Hepatocyte (in vitro differentiated cells): ENCODE measurements around the gene PDS5A. TPM values are rescaled to one million over a fixed set of nuclear protein-coding genes. Genes with fewer than 3 reads are reported as not detected.
A peak's percentile ranks its signal among the peaks of the same experiment; 100 is the strongest.

Experiments
- DNase-seq: peaks from one replicate; pipeline ENCODE4 v3.0.0-alpha.2; 2016; ENCODE audit warnings: low spot score
- H2AFZ ChIP-seq: fragments of 200-600 bp; sonication (generic); 2 replicates; pipeline ENCODE4 v1.6.0; 2016; ENCODE audit warnings: antibody characterized with exemption, mild to moderate bottlenecking
- H3K27ac ChIP-seq: fragments of 200-600 bp; sonication (generic); 2 replicates; pipeline ENCODE4 v1.5.1; 2016; ENCODE audit warnings: mild to moderate bottlenecking
- H3K27me3 ChIP-seq: fragments of 200-600 bp; sonication (generic); 2 replicates; pipeline ENCODE4 v1.6.1; 2016
- H3K36me3 ChIP-seq: fragments of 200-600 bp; sonication (generic); replicated peaks from 2 replicates; pipeline ENCODE4 v1.5.1; 2016; ENCODE audit warnings: low read depth; ENCODE audit not compliant: insufficient read depth
- H3K4me1 ChIP-seq: fragments of 200-600 bp; sonication (generic); 2 replicates; pipeline ENCODE4 v1.5.1; 2016; ENCODE audit warnings: mild to moderate bottlenecking, moderate library complexity; ENCODE audit not compliant: insufficient read depth
- H3K4me2 ChIP-seq: fragments of 200-600 bp; sonication (generic); 2 replicates; pipeline ENCODE4 v1.6.0; 2016
- H3K4me3 ChIP-seq: fragments of 200-600 bp; sonication (generic); 2 replicates; pipeline ENCODE4 v1.5.1; 2016; ENCODE audit warnings: mild to moderate bottlenecking
- H3K79me2 ChIP-seq: fragments of 200-600 bp; sonication (generic); 2 replicates; pipeline ENCODE4 v1.6.0; 2017; ENCODE audit warnings: mild to moderate bottlenecking
- H3K9me2 ChIP-seq: fragments of 200-600 bp; sonication (generic); replicated peaks from 2 replicates; pipeline ENCODE4 v1.6.0; 2017; ENCODE audit warnings: mild to moderate bottlenecking; ENCODE audit not compliant: insufficient read depth
- H3K9me3 ChIP-seq: fragments of 200-600 bp; sonication (generic); 2 replicates; pipeline ENCODE4 v1.5.1; 2016; ENCODE audit warnings: low read depth, mild to moderate bottlenecking
- H4K20me1 ChIP-seq: fragments of 200-600 bp; sonication (generic); 2 replicates; pipeline ENCODE4 v1.6.0; 2016; ENCODE audit warnings: mild to moderate bottlenecking; ENCODE audit not compliant: insufficient read depth, poor library complexity, severe bottlenecking
- CTCF ChIP-seq: fragments of 200-600 bp; sonication (generic); IDR thresholded peaks from 2 replicates; pipeline ENCODE4 v1.5.1; 2016; ENCODE audit warnings: antibody characterized with exemption, mild to moderate bottlenecking; ENCODE audit not compliant: poor library complexity
- EZH2 ChIP-seq: fragments of 200-600 bp; sonication (generic); IDR thresholded peaks from 2 replicates; pipeline ENCODE4 v1.6.1; 2016; ENCODE audit warnings: antibody characterized with exemption, mild to moderate bottlenecking, borderline replicate concordance
- EZH2phosphoT487 ChIP-seq: fragments of 200-600 bp; sonication (generic); IDR thresholded peaks from one replicate; pipeline ENCODE4 v1.6.1; 2018; ENCODE audit warnings: antibody characterized with exemption, mild to moderate bottlenecking, low read depth, moderate library complexity; ENCODE audit not compliant: unreplicated experiment, severe bottlenecking
- WGBS: methylation state at CpG from one replicate; pipeline ENCODE4 v1.1.6; 2016; ENCODE audit warnings: low lambda C conversion rate; ENCODE audit errors: missing lambda C conversion rate; 5-methylcytosine and 5-hydroxymethylcytosine counted together
- polyA plus RNA-seq: library from polyadenylated mRNA; unstranded; fragments of >200 nt; fragmentation: Nextera tagmentation; extraction: Ambion mirVana; gene quantifications from 2 replicates; pipeline ENCODE4 v1.2.1, GENCODE V29; 2016
- total RNA-seq: library from RNA; depleted of rRNA; stranded (reverse); fragments of >200 nt; gene quantifications from 2 replicates; pipeline ENCODE4 v1.2.3, GENCODE V29; 2014

Gene PDS5A
- total and polyA plus RNA-seq, 2 experiments from 2014 or later: 24.6 to 69.2 TPM

- peak overlapping the region; percentile 86 for H2AFZ ChIP-seq
- H4K20me1 ChIP-seq: peaks cover 20% of the 10 kb centered on the region
- H3K4me3 ChIP-seq: no peak overlapping the region
- H3K27ac ChIP-seq: no peak overlapping the region
- peaks cover 32% of the 10 kb centered on the region for H3K79me2 ChIP-seq
- peak overlapping the region; percentile 79 for H3K4me2 ChIP-seq
- DNase-seq: no peak
- H3K9me2 ChIP-seq: no peaks in the 10 kb centered on the region
- peaks cover 15% of the 10 kb centered on the region for H3K4me1 ChIP-seq
- H3K36me3 ChIP-seq: no peaks in the 10 kb centered on the region
- H3K27me3 ChIP-seq: no peaks in the 10 kb centered on the region
- TF ChIP-seq EZH2: no peak
- no peak for TF ChIP-seq EZH2phosphoT487
- 93% methylated on average over 5 of the region's 5 CpGs for WGBS
- H3K9me3 ChIP-seq: no peaks in the 10 kb centered on the region
Measured at GRCh38 chr4:39978904-39979303, 1.2 kb upstream of the PDS5A start.

GRCh38 chr4:39978378-39978775 lies 666 bp upstream of the PDS5A start:
- H3K4me1 ChIP-seq: peaks cover 15% of the 10 kb centered on the region
- 42% methylated on average over 5 of the region's 5 CpGs for WGBS
- H3K27ac ChIP-seq: peak overlapping the region; percentile 74
- H3K9me3 ChIP-seq: no peaks in the 10 kb centered on the region
- peak overlapping the region; percentile 79 for H3K4me2 ChIP-seq
- H3K4me3 ChIP-seq: peak overlapping the region; percentile 14
- no peaks in the 10 kb centered on the region for H3K9me2 ChIP-seq
- no peaks in the 10 kb centered on the region for H3K27me3 ChIP-seq
- H3K79me2 ChIP-seq: peaks cover 37% of the 10 kb centered on the region
- peaks cover 20% of the 10 kb centered on the region for H4K20me1 ChIP-seq
- no peaks in the 10 kb centered on the region for H3K36me3 ChIP-seq
- TF ChIP-seq CTCF (no peak), EZH2 (no peak), EZH2phosphoT487 (no peak)
- DNase-seq: no peak
- H2AFZ ChIP-seq: peak overlapping the region; percentile 86

GRCh38 chr4:39976945-39977488 lies 694 bp downstream of the PDS5A start:
- peak overlapping the region; percentile 85 for H3K4me2 ChIP-seq
- H3K36me3 ChIP-seq: no peaks in the 10 kb centered on the region
- no peak for TF ChIP-seq EZH2phosphoT487
- no peak for TF ChIP-seq EZH2
- no peak for TF ChIP-seq CTCF
- no peaks in the 10 kb centered on the region for H3K27me3 ChIP-seq
- peaks cover 20% of the 10 kb centered on the region for H4K20me1 ChIP-seq
- no peaks in the 10 kb centered on the region for H3K9me2 ChIP-seq
- peaks cover 15% of the 10 kb centered on the region for H3K4me1 ChIP-seq
- H3K79me2 ChIP-seq: peaks cover 51% of the 10 kb centered on the region
- H3K4me3 ChIP-seq: peak overlapping the region; percentile 100
- peak overlapping the region; percentile 98 for H3K27ac ChIP-seq
- DNase-seq: peak; percentile 56
- 0% methylated on average over 12 of the region's 54 CpGs for WGBS
- no peaks in the 10 kb centered on the region for H3K9me3 ChIP-seq
- H2AFZ ChIP-seq: peak overlapping the region; percentile 99

- H3K27ac ChIP-seq: peak overlapping the region; percentile 98
- peaks cover 15% of the 10 kb centered on the region for H3K4me1 ChIP-seq
- H3K4me3 ChIP-seq: peak overlapping the region; percentile 100
- 2% methylated on average over 41 of the region's 41 CpGs for WGBS
- TF ChIP-seq EZH2: no peak
- peak; percentile 83 for TF ChIP-seq CTCF
- peaks cover 20% of the 10 kb centered on the region for H4K20me1 ChIP-seq
- peak; percentile 91 for DNase-seq
- H3K9me2 ChIP-seq: no peaks in the 10 kb centered on the region
- H3K4me2 ChIP-seq: peak overlapping the region; percentile 85
- H3K27me3 ChIP-seq: no peaks in the 10 kb centered on the region
- no peaks in the 10 kb centered on the region for H3K9me3 ChIP-seq
- peaks cover 57% of the 10 kb centered on the region for H3K79me2 ChIP-seq
- H3K36me3 ChIP-seq: no peaks in the 10 kb centered on the region
- H2AFZ ChIP-seq: peak overlapping the region; percentile 99
Measured at GRCh38 chr4:39976141-39976944, 1.4 kb downstream of the PDS5A start.
